ENCODE measurements around the gene ATP2A2. TPM values are rescaled to one million over a fixed set of nuclear protein-coding genes. Genes with fewer than 3 reads are reported as not detected.

ATP2A2 gene
- total RNA-seq, 1 experiment from 2014 or later, result 239 TPM

- H3K27ac ChIP-seq (ENCODE audit: low read depth, low read length), result no peak overlapping the region
Observed at GRCh38 chr12:110249716-110250225, 31.3 kb upstream of the ATP2A2 start.

More at GRCh38 chr12:110249716-110250225, 31.3 kb upstream of the ATP2A2 start:
- Histone ChIP-seq H3K4me2 (ENCODE audit: low read length) (no peak overlapping the region), H3K36me3 (ENCODE audit: control insufficient read depth in 1 of 2, insufficient read depth in 2 of 2, low read length in 2 of 2) (no peaks in the 10 kb centered on the region), H3K27me3 (ENCODE audit: insufficient read depth, low read length) (no peaks in the 10 kb centered on the region), H3K4me1 (ENCODE audit: control insufficient read depth in 1 of 2, insufficient read depth in 2 of 2, low read length in 2 of 2) (peaks cover 29 to 44% of the 10 kb centered on the region in 2 experiments), H3K9me3 (ENCODE audit: control insufficient read depth in 1 of 2, insufficient read depth in 1 of 2, low read depth in 1 of 2, low read length in 2 of 2) (no peaks in the 10 kb centered on the region), H3K9me2 (ENCODE audit: insufficient read depth) (no peaks in the 10 kb centered on the region), H2AFZ (ENCODE audit: low read depth, low read length, poor library complexity, severe bottlenecking) (no peak overlapping the region), H3K4me3 (replicated peaks in 1 of 2; ENCODE audit: low read depth in 1 of 2, low read length in 2 of 2) (no peak overlapping the region), H4K20me1 (ENCODE audit: insufficient read depth) (no peaks in the 10 kb centered on the region), H3K9ac (ENCODE audit: low read length) (no peak overlapping the region), H3K79me2 (ENCODE audit: insufficient read depth, low read length) (no peaks in the 10 kb centered on the region)
- RAD21 ChIA-PET (ENCODE audit: low non-redundant PET in 1 of 2, low total read pairs in 2 of 2, uncharacterized antibody in 2 of 2, unreplicated experiment in 2 of 2), result no interaction called here
- no TSS peak for BruUV-seq (replicated peaks)
- POLR2A ChIA-PET, result no interaction called here
- DNase-seq (ENCODE audit: low read depth, low spot score), result no peak
- CTCF ChIA-PET, result no interaction called here
- TF ChIP-seq ZFX (IDR thresholded peaks at IDR 0.05) (no peak), EGR1 (IDR thresholded peaks at IDR 0.05; ENCODE audit: low read depth) (no peak), ZBTB33 (IDR thresholded peaks at IDR 0.05; ENCODE audit: extremely low read depth, insufficient replicate concordance, low read length) (no peak), ATF3 (IDR thresholded peaks at IDR 0.05) (no peak), SP1 (IDR thresholded peaks at IDR 0.05; ENCODE audit: low read depth) (no peak), EZH2phosphoT487 (IDR thresholded peaks at IDR 0.05; ENCODE audit: borderline replicate concordance) (no peak), YY1 (IDR thresholded peaks at IDR 0.05; ENCODE audit: extremely low read depth, insufficient replicate concordance, low read depth, low read length) (no peak), RAD21 (IDR thresholded peaks at IDR 0.05; ENCODE audit: low read depth) (no peak), MAX (IDR thresholded peaks at IDR 0.05) (no peak), SRF (IDR thresholded peaks at IDR 0.05; ENCODE audit: low read depth) (no peak), SIN3A (IDR thresholded peaks at IDR 0.05; ENCODE audit: low read depth) (no peak), POLR2AphosphoS5 (IDR thresholded peaks at IDR 0.05; ENCODE audit: low read depth, low read length) (no peak), TCF7L2 (IDR thresholded peaks at IDR 0.05; ENCODE audit: borderline replicate concordance, extremely low read depth, insufficient read depth, insufficient read length) (no peak), ZNF274 (IDR thresholded peaks at IDR 0.05; ENCODE audit: low read depth, low read length) (no peak), FOSL1 (IDR thresholded peaks at IDR 0.05; ENCODE audit: low read depth) (no peak), POLR2A (IDR thresholded peaks at IDR 0.05; ENCODE audit: borderline replicate concordance, extremely low read depth, insufficient read depth, insufficient read length) (no peak), EZH2 (IDR thresholded peaks at IDR 0.05) (no peak), CBX3 (IDR thresholded peaks at IDR 0.05; ENCODE audit: low read depth) (no peak), ELF1 (IDR thresholded peaks at IDR 0.05; ENCODE audit: borderline replicate concordance, low read depth) (no peak)
- ATAC-seq, result no peak
- intact Hi-C loops (cut with micrococcal nuclease), result no loop called here
